NCI-H526 treated with DMSO at 0.1 percent for 48 hours (cell line): ENCODE measurements around the gene PTGES2.

ENCODE experiments used
- DNase-seq: peaks from one replicate; lab custom pipeline; 2025; lab: John Stamatoyannopoulos, UW

The PTGES2 gene

DNA sequence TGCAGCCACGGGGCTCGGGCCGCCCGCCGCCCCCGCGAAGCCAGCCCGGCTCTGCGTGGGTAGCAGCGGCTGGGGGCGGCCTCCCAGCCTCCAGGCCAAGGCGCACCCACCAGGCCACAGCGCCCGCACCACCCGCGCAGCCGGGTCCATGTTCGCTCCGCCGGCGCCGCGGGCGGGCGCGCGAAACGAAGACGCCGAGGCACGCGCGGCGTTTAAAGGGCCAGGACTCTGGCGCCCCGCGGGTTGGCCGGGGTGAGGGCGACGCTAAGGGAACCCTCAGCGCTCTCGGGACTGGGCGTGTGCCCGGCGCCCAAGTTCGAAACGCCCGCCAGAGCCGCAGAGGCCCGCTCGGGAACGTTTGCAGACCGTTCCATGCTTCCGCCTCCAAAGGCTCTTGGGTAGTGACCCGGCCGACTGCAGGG is at the start of gene PTGES2:
Gene PTGES2 (minus strand): TSS at position 162 of the 422 bp plus-strand sequence. CDS start 12 bp downstream, at position 150.
- peak; percentile 56 for DNase-seq

DNA sequence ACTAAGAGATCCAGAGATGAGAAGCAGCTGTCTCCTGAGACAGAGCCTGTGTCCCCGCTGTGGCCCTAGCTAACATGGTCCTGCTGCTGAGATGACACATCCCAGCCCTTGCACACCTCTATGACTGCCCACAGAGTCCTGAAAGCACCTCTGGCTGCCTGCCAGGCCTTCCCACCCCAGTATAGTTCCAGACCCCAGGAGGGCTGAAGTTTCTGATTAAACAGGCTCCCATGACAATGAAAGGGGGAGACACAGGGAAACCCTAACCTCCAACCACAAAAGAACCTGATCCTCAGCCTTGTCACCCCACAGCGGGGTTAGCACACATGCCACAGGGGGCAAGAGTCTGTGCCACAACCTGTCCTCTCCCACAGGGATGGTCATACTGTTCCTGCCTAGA is 48.2 kb upstream of the PTGES2 start:
- DNase-seq, result no peak

DNA sequence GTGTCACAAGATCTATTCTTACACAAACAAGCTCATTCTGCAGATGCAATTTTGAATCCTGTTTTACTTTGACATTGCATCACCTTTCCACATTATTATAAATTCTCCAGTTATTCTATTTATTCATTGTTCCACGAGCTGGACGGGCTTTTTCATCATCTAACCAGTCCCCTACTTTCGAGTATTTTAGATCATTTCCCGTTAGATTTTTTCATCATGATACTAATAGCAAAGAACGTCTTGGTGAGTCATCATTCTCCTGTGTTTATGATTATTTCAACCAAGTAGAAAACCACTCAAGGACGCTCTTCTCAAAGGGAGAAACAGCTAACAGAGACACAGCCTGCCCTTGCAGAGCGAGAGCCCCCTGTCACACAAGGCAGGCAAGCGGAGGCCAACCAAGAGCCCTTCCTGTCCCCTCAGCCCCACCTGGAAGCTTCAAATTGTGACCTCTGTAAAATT is 47.6 kb upstream of the PTGES2 start:
- DNase-seq, result no peak

DNA sequence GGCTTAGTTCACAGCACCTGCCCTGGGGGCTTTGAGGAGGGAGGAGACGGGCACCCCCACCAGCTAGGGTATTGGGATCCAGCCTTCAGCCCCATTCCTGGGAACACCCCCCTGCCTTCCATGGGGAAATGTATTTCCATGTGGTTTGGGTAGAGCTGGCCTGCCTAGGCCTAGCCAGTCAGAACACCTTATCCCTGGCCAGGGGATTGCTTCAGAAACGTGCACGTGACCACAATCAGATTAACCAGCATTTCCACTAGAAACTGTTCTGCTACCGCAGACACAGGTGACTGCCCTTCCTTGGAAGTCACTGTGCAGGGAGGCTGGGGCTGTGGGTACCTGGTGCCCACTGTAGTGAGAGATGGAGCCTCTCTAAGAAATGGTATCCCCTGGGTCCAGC is 46.5 kb upstream of the PTGES2 start:
- DNase-seq, result no peak

DNA sequence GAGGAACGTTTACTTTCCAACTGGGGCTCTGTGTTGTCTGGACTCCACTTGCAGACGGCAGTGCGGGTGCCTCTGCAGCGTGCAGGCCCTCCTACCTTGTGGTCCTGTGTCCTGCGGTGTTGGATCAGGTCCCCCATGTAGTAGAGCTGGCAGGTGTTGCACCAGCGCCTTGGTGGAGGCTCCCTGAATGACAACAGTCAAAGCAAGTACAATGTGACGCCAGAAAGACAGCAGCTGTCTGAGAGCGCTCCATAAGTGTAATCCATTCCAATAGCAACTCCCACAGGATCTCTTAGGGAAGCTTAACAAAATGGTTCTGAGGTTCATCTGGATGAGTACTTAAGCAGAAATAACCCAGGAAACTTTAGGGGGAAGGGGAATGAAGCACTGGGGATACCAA is 42.4 kb upstream of the PTGES2 start:
- no peak for DNase-seq

DNA sequence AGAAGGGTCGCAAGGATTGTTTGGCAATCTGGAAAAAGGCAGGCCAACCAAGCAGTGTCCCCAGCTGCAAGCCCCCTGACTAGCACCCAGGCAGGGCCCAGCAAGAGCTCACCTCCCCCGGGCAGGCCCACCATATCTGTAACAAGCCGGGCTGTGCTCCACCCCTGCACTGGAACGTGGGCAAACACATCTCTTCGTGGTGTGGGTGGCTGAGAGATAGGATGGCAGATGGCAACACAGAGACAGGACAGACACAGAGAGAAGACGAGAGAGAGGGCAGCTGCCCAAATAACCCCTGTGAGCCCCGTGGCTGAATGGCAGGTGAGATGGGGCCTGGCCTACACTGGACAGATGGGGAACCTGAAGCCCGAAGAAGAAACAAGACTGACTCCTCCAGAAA is 42.0 kb upstream of the PTGES2 start:
- DNase-seq, result no peak

DNA sequence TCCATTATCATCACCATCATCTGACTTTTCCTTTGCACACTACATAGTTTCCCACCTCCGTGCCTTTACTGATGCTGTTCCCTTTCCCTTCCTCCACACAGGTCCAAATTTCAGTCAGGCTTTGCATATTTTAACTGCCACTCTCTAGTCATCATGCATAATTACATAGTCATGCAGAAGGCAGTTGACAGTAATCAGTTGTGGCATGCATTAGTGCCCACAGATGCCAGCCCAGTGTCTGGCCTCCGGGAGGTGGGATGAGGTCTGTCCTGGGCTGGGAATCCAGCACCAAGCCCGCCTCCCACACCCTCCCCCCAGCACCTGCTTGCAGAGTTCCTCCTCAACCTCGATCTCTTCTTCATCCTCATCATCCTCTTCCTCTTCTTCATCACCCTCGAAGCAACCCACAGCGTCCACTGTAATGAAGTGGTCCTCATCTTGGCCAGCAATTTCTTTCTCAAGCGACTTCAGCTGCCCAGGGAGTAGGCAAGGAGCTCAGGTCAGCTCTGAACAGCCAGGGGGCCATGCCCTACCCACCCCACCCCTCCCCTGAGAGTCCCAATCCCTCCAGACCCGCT is 41.3 kb upstream of the PTGES2 start:
- peak; percentile 88 for DNase-seq

DNA sequence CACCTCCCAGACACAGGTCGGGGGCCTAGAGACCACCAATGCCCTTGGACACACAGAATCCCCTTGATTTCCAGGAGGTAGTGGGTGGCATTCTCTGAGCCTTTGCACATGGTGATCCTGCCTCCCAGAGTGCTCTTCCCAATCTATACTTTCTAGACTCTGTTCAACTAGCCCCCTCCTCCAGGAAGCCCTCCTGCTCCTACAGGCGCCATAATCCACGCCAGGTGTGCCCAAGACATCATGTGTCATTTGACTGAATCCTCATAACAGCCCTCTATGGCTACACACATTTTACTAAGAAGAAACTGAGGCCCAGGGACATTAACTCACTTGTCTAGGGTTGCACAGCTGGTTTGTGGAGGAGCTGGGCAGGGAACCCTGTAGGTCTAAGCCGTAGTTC is 39.7 kb upstream of the PTGES2 start:
- no peak for DNase-seq

DNA sequence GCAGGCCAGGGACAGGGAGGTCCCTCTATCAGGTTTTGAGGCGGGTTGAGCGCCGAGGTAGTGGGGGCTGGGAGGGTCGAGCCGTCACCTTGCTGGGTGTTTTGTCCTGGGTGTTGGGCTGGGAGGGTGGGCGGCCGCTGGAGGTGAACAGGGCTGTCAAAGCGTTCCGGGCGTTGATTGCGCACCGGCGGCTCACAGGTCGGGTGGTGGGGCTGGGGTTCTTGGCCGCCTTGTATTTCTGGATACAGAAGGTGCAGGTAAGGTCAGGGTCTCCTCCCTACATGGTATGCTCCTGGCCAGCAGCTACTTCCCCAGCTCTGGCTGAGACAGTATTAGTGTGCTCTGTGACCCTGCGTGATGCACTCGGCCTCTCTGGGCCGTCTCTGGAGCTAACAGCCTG is 38.6 kb upstream of the PTGES2 start:
- DNase-seq, result no peak

DNA sequence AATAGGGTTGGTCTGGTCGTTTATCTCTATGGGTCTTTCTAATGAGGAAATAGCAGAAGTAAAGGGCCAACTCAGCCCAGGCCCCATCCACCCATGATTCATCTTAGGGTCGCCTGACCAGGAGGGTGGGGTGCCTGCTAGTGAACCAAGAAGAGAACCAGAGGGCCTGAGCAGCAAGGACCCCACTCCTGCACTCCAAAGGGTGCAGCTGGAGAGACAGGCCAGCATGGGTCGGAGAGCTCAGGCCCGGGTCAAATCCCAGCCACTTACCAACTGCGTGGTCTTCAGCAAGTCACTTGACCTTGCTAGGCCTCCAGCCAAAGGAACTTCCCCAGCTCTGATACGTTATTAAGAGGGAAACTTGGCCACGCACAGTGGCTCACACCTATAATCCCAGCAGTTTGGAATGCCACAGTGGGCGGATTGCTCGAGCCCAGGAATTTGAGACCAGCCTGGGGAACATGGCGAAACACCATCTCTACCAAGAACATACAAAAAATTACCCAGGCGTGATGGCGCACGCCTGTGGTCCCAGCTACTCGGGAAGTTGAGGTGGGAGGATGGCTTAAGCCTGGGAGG is 36.9 kb upstream of the PTGES2 start:
- no peak for DNase-seq

DNA sequence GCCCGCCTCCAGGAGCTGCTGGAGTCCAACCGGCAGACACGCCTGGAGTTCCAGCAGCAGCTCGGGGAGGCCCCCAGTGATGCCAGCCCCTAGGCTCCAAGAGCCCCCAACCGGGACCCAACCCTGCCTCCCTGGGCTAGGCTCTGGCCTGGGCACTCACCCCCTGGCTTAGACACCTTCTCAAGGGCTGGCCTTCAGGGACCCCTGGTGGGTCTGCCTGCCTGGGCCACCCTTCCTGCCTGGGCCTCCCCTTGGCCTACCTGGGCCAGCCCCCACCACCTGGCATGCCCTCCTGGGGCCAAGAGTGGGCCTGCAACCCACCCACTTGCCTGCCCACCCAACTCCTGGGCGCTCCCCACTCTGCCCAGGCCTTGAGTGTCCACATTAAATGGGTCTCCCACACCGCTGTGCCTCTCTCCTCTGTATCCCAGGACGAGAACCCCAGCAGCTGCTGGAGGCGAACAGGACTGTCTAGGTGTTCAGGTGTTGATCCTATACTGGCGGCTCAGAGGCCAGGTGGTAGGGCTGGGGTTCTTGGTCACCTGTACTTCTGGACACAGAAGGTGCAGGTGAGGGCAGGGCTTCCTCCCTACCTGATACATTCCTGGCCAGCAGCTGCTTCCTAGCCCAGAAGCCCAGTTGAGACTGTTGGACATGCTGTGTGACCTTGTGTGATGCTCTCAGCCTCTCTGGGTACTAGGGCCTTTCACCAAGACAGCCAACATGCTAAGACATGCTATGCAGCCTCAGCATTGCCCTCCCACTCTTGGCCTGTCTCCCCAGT is 36.2 kb upstream of the PTGES2 start:
- DNase-seq, result no peak

DNA sequence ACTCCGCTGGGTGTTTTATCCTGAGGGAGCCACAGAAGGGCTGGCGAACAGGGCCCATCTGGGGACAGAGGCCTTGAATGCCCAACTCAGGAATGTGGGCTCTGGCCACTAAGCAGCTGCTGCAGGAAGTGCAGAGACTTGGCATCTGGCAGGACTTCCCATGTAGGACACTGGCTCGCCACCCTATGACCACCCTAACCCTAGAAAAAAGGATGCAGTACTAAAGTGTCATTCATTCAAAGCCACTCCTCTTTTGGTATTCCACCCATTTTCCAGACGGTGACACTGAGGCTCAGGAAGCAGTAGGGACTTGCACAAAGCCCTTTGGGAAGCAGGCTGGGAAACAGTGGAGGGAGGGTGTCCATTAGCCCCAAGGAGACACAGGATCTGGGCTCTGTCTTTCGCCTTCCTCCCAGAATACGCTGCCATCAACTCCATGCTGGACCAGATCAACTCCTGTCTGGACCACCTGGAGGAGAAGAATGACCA is 35.5 kb upstream of the PTGES2 start:
- no peak for DNase-seq

DNA sequence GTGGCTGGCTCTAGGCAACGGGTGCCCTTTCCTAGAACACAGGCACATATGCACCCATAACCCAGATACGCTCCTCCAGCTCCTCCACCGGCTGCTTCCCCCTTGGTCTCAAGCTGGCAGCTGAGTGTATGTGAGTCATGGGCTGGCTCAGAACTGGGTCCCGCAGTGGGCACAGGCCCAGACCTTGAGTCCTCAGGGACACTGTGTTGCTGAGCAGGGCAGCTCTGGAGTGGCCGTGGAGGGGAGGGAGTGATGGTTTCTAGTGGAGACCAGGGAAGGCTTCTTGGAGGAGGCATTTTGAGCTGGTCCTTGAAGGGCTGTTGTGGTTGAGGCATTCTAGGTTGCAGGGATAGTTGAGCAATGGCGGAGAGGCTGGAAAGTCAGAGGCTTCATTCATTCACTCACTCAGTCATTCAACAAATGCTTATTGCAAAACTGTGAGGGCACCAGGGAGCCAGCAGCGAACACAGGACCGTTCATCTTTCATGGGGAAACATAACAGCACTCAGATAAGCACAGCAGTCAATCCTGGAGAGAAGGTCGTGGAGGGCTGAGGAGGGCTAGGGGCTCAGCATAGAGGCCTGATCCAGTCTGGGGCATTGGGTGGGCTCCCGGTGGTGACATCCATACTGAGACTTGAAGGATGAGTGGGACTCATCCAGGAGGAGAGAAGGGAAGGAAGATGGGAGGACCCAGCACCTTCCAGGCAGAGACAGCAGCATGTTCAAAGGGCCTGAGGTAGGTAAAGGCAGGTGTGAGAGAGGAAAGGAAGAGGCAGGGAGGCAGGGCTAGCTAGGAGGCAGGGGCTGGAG is 34.9 kb upstream of the PTGES2 start:
- DNase-seq, result no peak

DNA sequence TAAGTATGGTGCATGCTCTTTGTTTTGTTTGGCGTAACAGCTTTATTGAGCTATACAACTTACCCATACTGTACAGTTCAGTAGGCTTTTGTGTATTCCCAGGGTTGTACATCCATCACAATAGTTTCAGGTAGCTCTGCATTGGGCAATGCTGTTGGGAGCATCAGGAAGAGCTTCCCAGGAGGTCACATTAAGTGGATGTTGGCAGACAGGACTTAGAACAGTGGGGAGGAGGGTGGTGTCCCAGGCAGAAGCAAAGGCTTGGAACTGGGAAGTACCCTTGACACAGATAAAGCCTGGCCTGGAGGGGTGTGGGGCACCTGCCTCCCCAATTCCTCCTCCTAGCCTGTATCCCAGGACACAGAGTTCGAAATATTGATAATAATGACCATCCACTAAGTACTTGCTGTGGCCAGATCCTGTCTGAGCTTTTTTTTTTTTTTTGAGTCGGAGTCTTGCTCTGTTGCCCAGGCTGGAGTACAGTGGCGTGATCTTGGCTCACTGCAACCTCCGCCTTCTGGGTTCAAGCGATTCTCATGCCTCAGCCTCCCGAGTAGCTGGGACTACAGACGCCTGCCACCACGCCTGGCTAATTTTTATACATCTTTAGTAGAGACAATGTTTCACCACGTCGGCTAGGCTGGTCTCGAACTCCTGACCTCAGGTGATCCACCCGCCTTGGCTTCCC is 33.8 kb upstream of the PTGES2 start:
- no peak for DNase-seq

DNA sequence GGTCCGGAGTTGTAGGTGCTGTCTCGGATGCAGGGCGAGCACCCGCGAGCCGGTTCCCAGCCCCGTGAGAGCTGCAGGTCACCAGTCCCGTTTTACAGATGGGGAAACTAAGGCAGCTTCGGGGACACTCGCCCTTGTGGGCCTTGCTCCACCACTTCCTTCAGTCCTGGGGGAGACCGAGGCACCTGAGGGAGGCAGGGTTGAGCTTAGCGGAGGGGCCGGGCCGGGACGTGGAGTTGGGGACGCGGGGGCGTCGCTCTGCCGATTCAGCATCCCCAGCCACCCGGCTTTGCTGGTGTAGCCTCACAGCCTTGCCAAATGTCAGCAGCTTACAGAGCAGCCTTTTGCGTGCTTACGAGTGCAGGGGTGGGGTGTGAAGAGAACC is 33.1 kb upstream of the PTGES2 start:
- no peak for DNase-seq

DNA sequence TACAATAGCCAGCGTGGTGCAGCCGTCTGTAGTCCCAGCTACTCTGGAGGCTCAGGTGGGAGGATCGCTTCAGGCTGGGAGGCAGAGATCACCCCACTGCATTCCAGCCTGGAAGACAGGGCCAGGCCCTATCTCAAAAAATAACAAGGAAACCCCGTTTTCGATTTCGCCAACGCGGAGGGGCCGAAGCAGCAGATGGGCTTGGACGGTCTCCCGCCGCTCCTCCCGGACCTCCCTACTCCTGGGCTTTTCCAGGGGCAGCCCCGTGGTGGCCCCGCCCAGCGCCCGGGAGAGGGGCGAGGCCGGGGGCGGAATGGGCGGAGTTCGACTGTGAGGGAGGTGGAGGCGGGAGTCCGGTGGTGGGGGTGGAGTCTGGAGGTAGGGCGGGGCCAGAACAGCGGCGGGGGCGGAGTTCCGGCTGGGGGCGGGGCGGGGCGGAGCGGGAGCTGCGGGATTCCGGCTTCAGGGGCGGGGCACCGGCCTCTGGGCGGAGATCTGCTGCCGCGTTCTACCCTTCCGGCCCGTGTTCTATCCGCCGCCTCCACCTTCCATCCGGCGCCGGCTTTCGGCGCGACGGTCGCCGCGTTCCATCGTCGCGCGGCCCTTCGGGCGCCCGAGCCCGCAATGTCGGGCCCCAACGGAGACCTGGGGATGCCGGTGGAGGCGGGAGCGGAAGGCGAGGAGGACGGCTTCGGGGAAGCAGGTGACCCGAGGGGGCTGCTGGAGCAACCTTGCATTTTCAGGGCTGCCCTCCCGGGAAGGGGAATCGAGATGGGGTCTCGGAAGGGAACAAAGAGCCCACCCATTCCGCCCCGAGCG is 32.5 kb upstream of the PTGES2 start, which contains the start of gene BBLN:
Gene BBLN (plus strand): TSS at position 482 of the 819 bp plus-strand sequence. CDS start 143 bp downstream, at position 625.
- peak; percentile 67 for DNase-seq

DNA sequence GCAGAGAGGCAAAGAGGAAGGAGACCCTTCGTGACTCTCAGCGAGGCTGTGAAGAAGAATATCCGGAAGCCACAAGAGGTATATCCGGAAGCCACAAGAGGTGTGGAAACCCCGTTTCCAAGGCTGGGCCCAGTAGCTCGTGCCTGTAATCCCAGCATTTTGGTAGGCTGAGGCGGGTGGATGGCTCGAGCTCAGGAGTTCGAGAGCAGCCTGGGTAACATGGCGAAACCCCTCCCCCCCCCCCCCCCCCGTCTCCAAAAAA is 31.9 kb upstream of the PTGES2 start:
- no peak for DNase-seq

DNA sequence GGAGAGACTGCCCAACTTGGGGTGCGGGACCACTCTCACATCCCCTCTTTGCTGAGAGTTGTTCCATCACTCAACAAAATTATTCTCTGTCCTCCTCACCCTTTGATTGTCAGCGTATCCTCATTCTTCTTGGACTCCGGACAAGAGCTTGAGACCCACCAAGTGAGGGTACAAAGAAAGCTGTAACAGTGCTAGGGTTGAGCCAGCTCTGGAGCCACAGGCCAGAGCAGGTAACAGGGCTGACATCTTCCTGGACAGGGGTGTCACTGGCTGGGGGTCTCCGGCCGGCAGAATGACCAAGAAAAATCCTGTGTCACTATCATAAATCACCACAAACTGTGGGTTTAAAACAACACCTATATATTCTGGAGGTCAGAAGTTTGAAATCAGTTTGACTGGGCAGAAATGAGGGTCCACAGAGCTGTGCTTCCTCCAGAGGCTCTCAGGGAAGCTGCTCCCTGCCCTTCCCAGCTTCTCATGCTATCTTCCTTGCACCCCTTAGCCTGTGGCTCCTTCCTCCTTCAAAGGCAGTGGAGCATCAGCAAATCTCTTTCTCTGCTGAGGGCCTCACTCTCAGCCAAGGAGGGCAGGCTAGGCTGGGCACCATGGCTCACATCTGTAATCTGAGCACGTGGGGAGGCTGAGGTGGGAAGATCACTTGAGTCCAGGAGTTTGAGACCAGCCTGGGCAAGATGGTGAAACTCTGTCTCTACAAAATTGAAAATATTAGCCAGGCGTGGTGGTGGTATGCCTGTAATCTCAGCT is 28.4 kb upstream of the PTGES2 start:
- no peak for DNase-seq

DNA sequence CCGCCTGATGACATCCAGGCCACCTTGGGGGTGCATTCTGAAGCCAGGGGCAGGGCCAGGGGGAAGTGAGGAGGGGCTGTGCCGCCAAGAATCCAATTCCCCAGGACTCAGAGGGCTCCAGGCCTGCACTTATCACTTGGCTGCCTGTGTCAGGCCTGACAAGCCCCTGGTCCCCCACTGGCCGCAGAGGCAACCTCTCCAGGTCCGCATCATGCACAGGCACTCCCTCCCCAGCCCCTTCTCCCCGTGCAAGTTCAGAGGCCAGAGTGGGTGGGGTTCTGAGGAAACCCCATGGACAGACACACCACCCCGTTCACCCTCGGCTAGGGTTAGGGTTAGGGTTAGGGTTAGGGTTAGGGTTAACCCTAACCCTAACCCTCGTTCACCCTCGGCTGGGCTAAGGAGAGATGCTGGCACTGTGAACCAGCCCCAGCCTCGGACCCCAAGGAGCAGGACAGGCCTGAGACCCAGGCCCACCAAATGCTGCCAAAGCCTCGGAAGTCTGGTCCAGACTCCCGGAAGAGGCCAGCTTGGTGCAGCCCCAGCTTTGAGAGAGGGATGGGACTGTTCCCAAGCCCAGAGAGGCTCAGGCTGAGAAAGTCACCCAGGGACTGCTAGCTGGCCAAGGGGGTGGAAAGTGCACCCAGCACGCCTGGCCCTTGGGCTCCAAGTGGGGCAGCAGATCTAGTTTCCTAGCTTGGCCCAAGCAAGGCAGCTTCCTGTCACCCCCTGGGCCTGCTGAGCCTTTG is 26.6 kb upstream of the PTGES2 start:
- no peak for DNase-seq
